Trophoblast cell (in vitro differentiated cells and primary cell): ENCODE data around the gene TSPEAR.
"Not testable (repeated sequence)": the region's sequence is repeated elsewhere in the genome, so short reads cannot be mapped to it uniquely, and the experiment has no call there.

Source experiments
- DNase-seq, 2 donors: peaks; one replicate each; pipeline ENCODE4 v3.0.0-alpha.2; 2016
- H2AFZ ChIP-seq: 2 replicates; pipeline ENCODE4 v1.6.1; 2013; ENCODE audit warnings: low read length, moderate library complexity, mild to moderate bottlenecking; ENCODE audit not compliant: insufficient read depth, poor library complexity
- H2AK5ac ChIP-seq: 2 replicates; pipeline ENCODE4 v1.6.1; 2013; ENCODE audit warnings: mild to moderate bottlenecking, low read length
- H2BK120ac ChIP-seq: 2 replicates; pipeline ENCODE4 v1.6.1; 2013; ENCODE audit warnings: low read length, mild to moderate bottlenecking, moderate library complexity; ENCODE audit not compliant: insufficient read depth, poor library complexity
- H2BK12ac ChIP-seq: 2 replicates; pipeline ENCODE4 v1.6.1; 2013; ENCODE audit warnings: mild to moderate bottlenecking, low read length, moderate library complexity
- H2BK5ac ChIP-seq: 2 replicates; pipeline ENCODE4 v1.6.1; 2013; ENCODE audit warnings: low read length, low read depth, moderate library complexity, mild to moderate bottlenecking; ENCODE audit not compliant: poor library complexity
- H3K14ac ChIP-seq: 2 replicates; pipeline ENCODE4 v1.6.1; 2013; ENCODE audit warnings: mild to moderate bottlenecking, low read length
- H3K18ac ChIP-seq: 2 replicates; pipeline ENCODE4 v1.6.1; 2013; ENCODE audit warnings: mild to moderate bottlenecking, low read length
- H3K23ac ChIP-seq: 2 replicates; pipeline ENCODE4 v1.6.1; 2013; ENCODE audit warnings: low read length
- H3K27ac ChIP-seq: 2 replicates; pipeline ENCODE4 v1.5.1; 2013; ENCODE audit warnings: low read depth, mild to moderate bottlenecking, inconsistent platforms, low read length, moderate library complexity
- H3K27me3 ChIP-seq: 2 replicates; pipeline ENCODE4 v1.6.1; 2013; ENCODE audit warnings: inconsistent platforms, mild to moderate bottlenecking, low read length, moderate library complexity; ENCODE audit not compliant: insufficient read depth
- H3K36me3 ChIP-seq, 2 experiments: 1 replicate in 1 of 2; 2 replicates in 1 of 2; pipeline ENCODE4 v1.6.1; 2013; ENCODE audit warnings: low read length in 2 of 2, mild to moderate bottlenecking in 2 of 2, moderate library complexity in 1 of 2; ENCODE audit not compliant: insufficient read depth in 2 of 2, control insufficient read depth in 1 of 2
- H3K4ac ChIP-seq: 2 replicates; pipeline ENCODE4 v1.6.1; 2013; ENCODE audit warnings: low read depth, mild to moderate bottlenecking, low read length, moderate library complexity
- H3K4me1 ChIP-seq, 2 experiments: 1 replicate in 1 of 2; 2 replicates in 1 of 2; pipeline ENCODE4 v1.6.1; 2013; ENCODE audit warnings: low read length in 2 of 2, mild to moderate bottlenecking in 2 of 2, moderate library complexity in 1 of 2; ENCODE audit not compliant: insufficient read depth in 2 of 2, control insufficient read depth in 1 of 2
- H3K4me2 ChIP-seq: 2 replicates; pipeline ENCODE4 v1.6.1; 2013; ENCODE audit warnings: inconsistent platforms, mild to moderate bottlenecking, low read length, moderate library complexity
- H3K4me3 ChIP-seq: 2 replicates; pipeline ENCODE4 v1.5.1; 2013; ENCODE audit warnings: mild to moderate bottlenecking, low read depth, low read length, inconsistent platforms
- H3K79me1 ChIP-seq: one replicate; pipeline ENCODE4 v1.6.1; 2013; ENCODE audit warnings: low read length
- H3K79me2 ChIP-seq: 2 replicates; pipeline ENCODE4 v1.6.1; 2013; ENCODE audit warnings: low read length, mild to moderate bottlenecking; ENCODE audit not compliant: control insufficient read depth, insufficient read depth, poor library complexity
- H3K9ac ChIP-seq: 2 replicates; pipeline ENCODE4 v1.6.1; 2013; ENCODE audit warnings: mild to moderate bottlenecking, low read length
- H3K9me3 ChIP-seq: 2 replicates; pipeline ENCODE4 v1.6.1; 2013; ENCODE audit warnings: low read depth, mild to moderate bottlenecking, control low read depth, inconsistent platforms, low read length; ENCODE audit not compliant: insufficient read depth
- H4K12ac ChIP-seq: 2 replicates; pipeline ENCODE4 v1.6.1; 2013; ENCODE audit warnings: low read depth, mild to moderate bottlenecking, low read length, moderate library complexity
- H4K8ac ChIP-seq: 2 replicates; pipeline ENCODE4 v1.6.1; 2013; ENCODE audit warnings: low read depth, mild to moderate bottlenecking, low read length, moderate library complexity
- H4K91ac ChIP-seq: one replicate; pipeline ENCODE4 v1.6.1; 2013; ENCODE audit warnings: low read depth, mild to moderate bottlenecking, low read length, moderate library complexity
- WGBS: extraction: QIAGEN DNeasy Blood & Tissue Kit; methylation state at CpG from one replicate; pipeline ENCODE4 v1.1.7; 2013; ENCODE audit warnings: missing lambda C conversion rate; ENCODE audit not compliant: insufficient read length, insufficient coverage; ENCODE audit errors: extremely low coverage; 5-methylcytosine and 5-hydroxymethylcytosine counted together

Gene TSPEAR

DNA sequence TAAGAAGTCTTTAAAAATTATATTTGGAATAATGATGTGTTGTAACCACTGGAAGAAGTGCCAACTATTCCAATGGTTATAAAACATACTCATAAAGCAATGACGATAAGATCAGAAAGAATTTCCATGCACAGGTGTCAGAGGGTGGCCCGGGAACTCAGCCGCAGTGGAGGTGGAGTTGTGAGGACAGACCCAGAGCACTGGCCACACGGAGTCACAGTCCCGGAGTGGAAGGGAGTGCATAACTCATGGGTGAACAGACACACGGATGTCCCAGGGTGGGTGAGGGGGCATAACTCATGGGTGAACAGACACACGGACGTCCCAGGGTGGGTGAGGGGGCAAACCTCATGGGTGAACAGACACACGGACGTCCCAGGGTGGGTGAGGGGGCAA lies 135.3 kb downstream of the TSPEAR start:
- H3K23ac ChIP-seq: no peak overlapping the region
- H2BK12ac ChIP-seq: no peak overlapping the region
- H3K4me1 ChIP-seq: no peaks in the 10 kb centered on the region
- no peak overlapping the region for H3K27ac ChIP-seq
- no CpG with 5 or more reads among the region's 10 CpGs for WGBS
- H4K12ac ChIP-seq: no peak overlapping the region
- no peak overlapping the region for H3K18ac ChIP-seq
- H3K36me3 ChIP-seq: no peaks in the 10 kb centered on the region
- H2AK5ac ChIP-seq: no peak overlapping the region
- H3K4me2 ChIP-seq: no peak overlapping the region
- H3K9me3 ChIP-seq: peaks cover 25% of the 10 kb centered on the region
- no peak overlapping the region for H3K4me3 ChIP-seq
- H3K14ac ChIP-seq: no peak overlapping the region
- no peaks in the 10 kb centered on the region for H3K79me1 ChIP-seq
- no peak overlapping the region for H2AFZ ChIP-seq
- H3K4ac ChIP-seq: no peak overlapping the region
- H4K8ac ChIP-seq: no peak overlapping the region
- no peak for DNase-seq
- no peak overlapping the region for H3K9ac ChIP-seq
- H2BK120ac ChIP-seq: no peak overlapping the region
- no peak overlapping the region for H4K91ac ChIP-seq
- H3K79me2 ChIP-seq: no peaks in the 10 kb centered on the region
- no peak overlapping the region for H2BK5ac ChIP-seq
- no peaks in the 10 kb centered on the region for H3K27me3 ChIP-seq

GRCh38 chr21:44575307-44576024 lies 135.9 kb downstream of the TSPEAR start:
- no peaks in the 10 kb centered on the region for H3K79me1 ChIP-seq
- H3K23ac ChIP-seq: no peak overlapping the region
- no peak for DNase-seq
- no peak overlapping the region for H2AK5ac ChIP-seq
- H2BK12ac ChIP-seq: no peak overlapping the region
- H3K36me3 ChIP-seq: no peaks in the 10 kb centered on the region
- no peaks in the 10 kb centered on the region for H3K79me2 ChIP-seq
- H3K4ac ChIP-seq: no peak overlapping the region
- H2AFZ ChIP-seq: no peak overlapping the region
- no peak overlapping the region for H2BK120ac ChIP-seq
- no peaks in the 10 kb centered on the region for H3K4me1 ChIP-seq
- no peak overlapping the region for H4K8ac ChIP-seq
- no peaks in the 10 kb centered on the region for H3K27me3 ChIP-seq
- H4K91ac ChIP-seq: no peak overlapping the region
- peaks cover 25% of the 10 kb centered on the region for H3K9me3 ChIP-seq
- H3K9ac ChIP-seq: no peak overlapping the region
- no peak overlapping the region for H3K14ac ChIP-seq
- no peak overlapping the region for H2BK5ac ChIP-seq
- H3K4me3 ChIP-seq: no peak overlapping the region
- no peak overlapping the region for H4K12ac ChIP-seq
- no peak overlapping the region for H3K4me2 ChIP-seq
- H3K18ac ChIP-seq: no peak overlapping the region
- no peak overlapping the region for H3K27ac ChIP-seq
- no CpG with 5 or more reads among the region's 20 CpGs for WGBS

DNA sequence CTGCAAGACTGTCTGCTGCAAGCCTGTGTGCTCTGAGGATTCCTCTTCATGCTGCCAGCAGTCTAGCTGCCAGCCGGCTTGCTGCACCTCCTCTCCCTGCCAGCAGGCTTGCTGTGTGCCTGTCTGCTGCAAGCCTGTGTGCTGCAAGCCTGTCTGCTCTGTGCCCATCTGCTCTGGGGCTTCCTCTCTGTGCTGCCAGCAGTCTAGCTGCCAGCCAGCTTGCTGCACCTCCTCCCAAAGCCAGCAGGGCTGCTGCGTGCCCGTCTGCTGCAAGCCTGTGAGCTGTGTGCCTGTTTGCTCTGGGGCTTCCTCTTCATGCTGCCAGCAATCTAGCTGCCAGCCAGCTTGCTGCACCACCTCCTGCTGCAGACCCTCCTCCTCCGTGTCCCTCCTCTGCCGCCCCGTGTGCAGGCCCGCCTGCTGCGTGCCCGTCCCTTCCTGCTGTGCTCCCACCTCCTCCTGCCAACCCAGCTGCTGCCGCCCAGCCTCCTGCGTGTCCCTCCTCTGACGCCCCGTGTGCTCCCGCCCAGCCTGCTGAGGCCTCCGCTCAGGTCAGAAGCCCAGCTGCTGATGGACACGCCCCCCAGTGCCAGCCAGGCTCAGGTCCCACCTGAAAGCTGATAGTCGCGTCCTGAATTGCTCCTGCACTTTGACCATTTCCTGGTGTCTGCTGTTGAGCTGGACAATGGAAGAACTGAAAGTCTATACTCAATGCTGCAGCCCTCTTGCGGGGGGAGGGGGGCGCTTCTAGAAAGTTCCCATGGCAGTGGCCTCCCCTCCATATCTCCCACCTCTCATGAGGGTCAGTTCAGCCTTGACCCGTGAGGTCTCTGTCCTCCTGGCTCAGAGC lies 136.7 kb downstream of the TSPEAR start:
- H3K23ac ChIP-seq: no peak overlapping the region
- no peaks in the 10 kb centered on the region for H3K79me1 ChIP-seq
- no peak overlapping the region for H3K4ac ChIP-seq
- H4K91ac ChIP-seq: no peak overlapping the region
- H4K12ac ChIP-seq: no peak overlapping the region
- H3K4me1 ChIP-seq: no peaks in the 10 kb centered on the region
- no peak overlapping the region for H3K18ac ChIP-seq
- H2AK5ac ChIP-seq: no peak overlapping the region
- no peak overlapping the region for H2BK5ac ChIP-seq
- H3K9me3 ChIP-seq: peaks cover 23% of the 10 kb centered on the region
- H3K14ac ChIP-seq: no peak overlapping the region
- no peak overlapping the region for H2BK120ac ChIP-seq
- H3K9ac ChIP-seq: no peak overlapping the region
- H2AFZ ChIP-seq: no peak overlapping the region
- H3K4me2 ChIP-seq: no peak overlapping the region
- H3K27me3 ChIP-seq: no peaks in the 10 kb centered on the region
- no peak overlapping the region for H4K8ac ChIP-seq
- no peak for DNase-seq
- no peak overlapping the region for H3K4me3 ChIP-seq
- H3K79me2 ChIP-seq: no peaks in the 10 kb centered on the region
- no peak overlapping the region for H3K27ac ChIP-seq
- H2BK12ac ChIP-seq: no peak overlapping the region
- WGBS: no CpG with 5 or more reads among the region's 21 CpGs
- no peaks in the 10 kb centered on the region for H3K36me3 ChIP-seq

DNA sequence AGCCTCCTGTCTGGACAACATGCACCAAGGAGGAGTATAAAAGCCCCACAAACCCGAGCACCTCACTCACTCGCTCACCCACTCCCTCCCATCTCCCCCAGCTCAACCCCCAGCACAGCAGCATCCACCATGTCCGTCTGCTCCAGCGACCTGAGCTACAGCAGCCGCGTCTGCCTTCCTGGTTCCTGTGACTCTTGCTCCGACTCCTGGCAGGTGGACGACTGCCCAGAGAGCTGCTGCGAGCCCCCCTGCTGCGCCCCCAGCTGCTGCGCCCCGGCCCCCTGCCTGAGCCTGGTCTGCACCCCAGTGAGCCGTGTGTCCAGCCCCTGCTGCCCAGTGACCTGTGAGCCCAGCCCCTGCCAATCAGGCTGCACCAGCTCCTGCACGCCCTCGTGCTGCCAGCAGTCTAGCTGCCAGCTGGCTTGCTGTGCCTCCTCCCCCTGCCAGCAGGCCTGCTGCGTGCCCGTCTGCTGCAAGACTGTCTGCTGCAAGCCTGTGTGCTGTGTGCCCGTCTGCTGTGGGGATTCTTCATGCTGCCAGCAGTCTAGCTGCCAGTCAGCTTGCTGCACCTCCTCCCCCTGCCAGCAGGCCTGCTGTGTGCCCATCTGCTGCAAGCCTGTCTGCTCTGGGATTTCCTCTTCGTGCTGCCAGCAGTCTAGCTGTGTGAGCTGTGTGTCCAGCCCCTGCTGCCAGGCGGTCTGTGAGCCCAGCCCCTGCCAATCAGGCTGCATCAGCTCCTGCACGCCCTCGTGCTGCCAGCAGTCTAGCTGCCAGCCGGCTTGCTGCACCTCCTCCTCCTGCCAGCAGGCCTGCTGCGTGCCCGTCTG lies 137.5 kb downstream of the TSPEAR start, which contains the start of gene KRTAP10-4:
Gene KRTAP10-4, plus strand, starts transcription at position 100 of the 827 bp plus-strand sequence. Its CDS starts 30 bp downstream, at position 130.
- H3K18ac ChIP-seq, H3K79me2 ChIP-seq, DNase-seq, H3K27ac ChIP-seq, H4K12ac ChIP-seq, H2BK120ac ChIP-seq, H2BK12ac ChIP-seq, H3K27me3 ChIP-seq, H2BK5ac ChIP-seq, H3K4me3 ChIP-seq, H4K8ac ChIP-seq, H3K4ac ChIP-seq, H2AK5ac ChIP-seq, H3K4me1 ChIP-seq, H2AFZ ChIP-seq, H4K91ac ChIP-seq, H3K23ac ChIP-seq, H3K9ac ChIP-seq, H3K79me1 ChIP-seq, H3K4me2 ChIP-seq, H3K36me3 ChIP-seq, H3K14ac ChIP-seq: not testable (repeated sequence)
- H3K9me3 ChIP-seq: peaks cover 21% of the 10 kb centered on the region
- WGBS: no CpG with 5 or more reads among the region's 25 CpGs
